Thyroid gland (tissue), 4 donors: Measurements from ENCODE around the gene ULK4.

Experiments
- POLR2A ChIP-seq, 2 donors: fragments of 450-650 bp; IDR thresholded peaks; one replicate each; pipeline ENCODE4 v1.6.1; 2017; ENCODE audit warnings: antibody characterized with exemption in 2 of 2, mild to moderate bottlenecking in 2 of 2, moderate library complexity in 1 of 2
- TF ChIP-seq, protein P1 (sequence below), 6 experiments: fragments of 200-600 bp in 3 of 6; fragments of 450-650 bp in 3 of 6; sonication (generic) in 3 of 6; IDR thresholded peaks; one replicate each; pipeline ENCODE4 v1.5.1; 2016 to 2019; ENCODE audit warnings: antibody characterized with exemption in 6 of 6, mild to moderate bottlenecking in 2 of 6, inconsistent platforms in 1 of 6, moderate library complexity in 1 of 6

DNA sequence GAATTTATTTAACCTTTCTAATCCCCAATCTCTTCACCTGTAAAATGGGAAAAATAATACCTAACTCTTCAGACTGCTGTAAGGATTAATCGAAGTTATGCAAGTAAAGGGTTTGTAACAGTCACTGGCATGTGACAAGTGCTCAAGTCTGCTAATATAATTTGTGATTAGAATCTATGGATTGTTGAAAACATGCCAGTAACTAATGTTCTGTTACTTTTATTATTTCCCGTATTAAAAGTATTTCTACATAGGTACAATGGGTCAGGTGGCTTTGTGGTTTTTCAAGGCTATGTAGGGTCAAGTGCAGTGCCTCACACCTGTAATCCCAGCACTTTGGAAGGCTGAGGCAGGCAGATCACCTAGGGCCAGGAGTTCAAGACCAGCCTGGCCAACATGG is 29.4 kb downstream of the ULK4 start:
- TF ChIP-seq, protein P1, sequence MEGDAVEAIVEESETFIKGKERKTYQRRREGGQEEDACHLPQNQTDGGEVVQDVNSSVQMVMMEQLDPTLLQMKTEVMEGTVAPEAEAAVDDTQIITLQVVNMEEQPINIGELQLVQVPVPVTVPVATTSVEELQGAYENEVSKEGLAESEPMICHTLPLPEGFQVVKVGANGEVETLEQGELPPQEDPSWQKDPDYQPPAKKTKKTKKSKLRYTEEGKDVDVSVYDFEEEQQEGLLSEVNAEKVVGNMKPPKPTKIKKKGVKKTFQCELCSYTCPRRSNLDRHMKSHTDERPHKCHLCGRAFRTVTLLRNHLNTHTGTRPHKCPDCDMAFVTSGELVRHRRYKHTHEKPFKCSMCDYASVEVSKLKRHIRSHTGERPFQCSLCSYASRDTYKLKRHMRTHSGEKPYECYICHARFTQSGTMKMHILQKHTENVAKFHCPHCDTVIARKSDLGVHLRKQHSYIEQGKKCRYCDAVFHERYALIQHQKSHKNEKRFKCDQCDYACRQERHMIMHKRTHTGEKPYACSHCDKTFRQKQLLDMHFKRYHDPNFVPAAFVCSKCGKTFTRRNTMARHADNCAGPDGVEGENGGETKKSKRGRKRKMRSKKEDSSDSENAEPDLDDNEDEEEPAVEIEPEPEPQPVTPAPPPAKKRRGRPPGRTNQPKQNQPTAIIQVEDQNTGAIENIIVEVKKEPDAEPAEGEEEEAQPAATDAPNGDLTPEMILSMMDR (IDR thresholded peaks at IDR 0.05), result no peak
- TF ChIP-seq POLR2A (IDR thresholded peaks at IDR 0.05), result no peak
